Measurements from ENCODE around the gene MYO1E. TPM values are rescaled to one million over a fixed set of nuclear protein-coding genes. Genes with fewer than 3 reads are reported as not detected.

The MYO1E gene
- total RNA-seq, 4 donors from 2014 or later, result 131 to 388 (median 345) TPM

DNA sequence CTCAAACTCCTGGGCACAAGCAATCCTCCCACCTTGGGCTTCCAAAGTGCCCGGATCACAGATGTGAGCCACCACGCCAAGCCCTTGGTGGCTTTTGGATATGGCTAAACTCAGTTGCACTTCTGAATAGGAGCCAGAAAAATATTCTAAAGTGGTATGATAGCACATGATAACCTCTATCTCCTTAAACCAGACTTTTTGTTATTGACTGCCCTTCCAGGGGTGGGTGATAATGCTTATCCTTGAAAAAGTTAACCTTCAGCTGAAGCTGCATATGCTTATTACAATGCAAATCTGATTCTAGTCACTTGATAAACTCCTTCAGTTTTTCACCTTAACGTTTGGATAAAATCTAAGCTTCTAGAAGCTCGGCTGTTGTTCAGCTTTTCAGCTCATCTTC, 261.4 kb downstream of the MYO1E start:
- no peaks in the 10 kb centered on the region for H3K36me3 ChIP-seq
- intact Hi-C loops (cut with DNase I; ENCODE audit: low total_unique reads) (no loop called here), in situ Hi-C loops (cut with MboI; ENCODE audit: low pct_ligation_motif_present in 1 of 4, low pct_unique_long_range_greater_than_20kb in 1 of 4, low sequenced_read_pairs in 3 of 4) (no loop called here)
- H3K4me3 ChIP-seq, result no peak overlapping the region
- DNase-seq, result no peak
- H3K27me3 ChIP-seq, result no peaks in the 10 kb centered on the region
- WGBS, 2 donors (ENCODE audit: low coverage in 1 of 2), result 78 to 90% methylated on average over 2 to 4 of the region's 4 CpGs
- TF ChIP-seq CTCF (IDR thresholded peaks at IDR 0.05), result no peak
- H3K9me3 ChIP-seq, result no peaks in the 10 kb centered on the region
- peaks cover 0 to 4% (median 0%) of the 10 kb centered on the region in 4 donors for H3K4me1 ChIP-seq
- H3K27ac ChIP-seq, result no peak overlapping the region

DNA sequence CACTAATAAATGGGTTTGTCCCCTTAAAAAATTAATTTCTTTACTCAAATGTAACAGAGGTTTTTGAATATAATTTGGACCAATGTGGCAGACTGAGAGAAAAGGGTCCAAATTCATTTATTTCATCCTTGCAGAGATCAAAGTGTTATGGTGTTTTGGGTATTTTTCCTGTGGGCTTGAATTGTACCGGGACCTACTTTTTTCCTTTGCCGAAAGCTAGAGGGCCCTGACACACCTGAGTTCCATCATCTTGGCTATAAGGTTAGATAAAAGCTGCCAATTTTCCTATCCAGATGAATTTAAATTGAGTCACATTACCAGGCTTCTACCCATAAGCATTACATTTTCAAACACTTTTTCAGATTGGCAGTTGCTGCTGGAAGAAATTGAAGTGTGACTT, 266.8 kb downstream of the MYO1E start:
- in situ Hi-C loops (cut with MboI; ENCODE audit: low pct_ligation_motif_present in 1 of 4, low pct_unique_long_range_greater_than_20kb in 1 of 4, low sequenced_read_pairs in 3 of 4), result loop anchor here in 1 of 4 donors (10.0 kb wide), 1 partner anchor 121 kb away; the partner anchor contains the start of gene RNF111
- intact Hi-C loops (cut with DNase I; ENCODE audit: low total_unique reads), result no loop called here
- 21% methylated on average over 2 of the region's 2 CpGs; no CpG with 5 or more reads in 1 of the 2 donors for WGBS, 2 donors (ENCODE audit: low coverage in 1 of 2)

DNA sequence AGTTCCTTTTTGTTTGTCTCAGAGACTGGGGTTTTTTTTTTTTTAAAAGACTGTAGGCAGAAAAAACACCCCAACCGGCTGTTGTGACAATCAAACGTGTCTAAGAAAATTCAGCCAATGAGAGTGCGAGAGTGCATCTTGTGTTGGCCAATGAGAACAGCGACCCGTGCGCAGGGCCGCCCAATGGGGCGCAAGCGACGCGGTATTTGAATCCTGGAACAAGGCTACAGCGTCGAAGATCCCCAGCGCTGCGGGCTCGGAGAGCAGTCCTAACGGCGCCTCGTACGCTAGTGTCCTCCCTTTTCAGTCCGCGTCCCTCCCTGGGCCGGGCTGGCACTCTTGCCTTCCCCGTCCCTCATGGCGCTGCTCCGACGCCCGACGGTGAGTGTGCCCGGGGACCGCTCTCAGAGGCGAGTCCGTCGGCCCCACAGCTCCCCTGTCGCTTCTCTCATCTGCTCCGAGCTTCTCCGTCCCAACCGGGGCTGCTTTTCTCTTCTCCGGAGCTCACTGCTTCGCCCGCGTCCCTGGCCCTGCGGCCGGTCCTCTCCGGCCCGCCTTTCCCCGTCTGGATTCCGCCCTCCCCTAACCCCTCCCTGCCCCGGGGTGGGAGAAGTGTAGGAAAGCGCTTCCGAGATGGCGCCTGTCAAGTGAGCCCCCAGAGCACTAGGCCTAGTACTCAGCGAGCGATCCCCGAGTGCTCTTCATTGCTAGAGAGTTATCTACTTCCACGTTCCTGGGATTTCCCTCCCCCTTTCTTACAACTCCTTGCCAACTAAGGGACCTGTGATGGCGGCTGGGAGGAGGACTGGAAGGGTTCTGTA, 267.5 kb downstream of the MYO1E start, which contains the start of gene CCNB2:
CCNB2 (plus strand) TSS at position 235 of the 821 bp plus-strand sequence; CDS start at position 358, 123 bp downstream.
- H3K4me3 ChIP-seq, result peak within 1 kb of the TSS; percentile 48 to 74 (median 64)
- H3K27me3 ChIP-seq, result no peaks in the 10 kb centered on the region
- TF ChIP-seq CTCF (IDR thresholded peaks at IDR 0.05) (no peak), POLR2AphosphoS5 (IDR thresholded peaks at IDR 0.05) (peak in 1 of 3 donors; percentile 36)
- H3K9me3 ChIP-seq, result no peaks in the 10 kb centered on the region
- intact Hi-C loops (cut with DNase I; ENCODE audit: low total_unique reads), result no loop called here
- peak within 1 kb of the TSS; percentile 36 to 75 (median 65) for H3K27ac ChIP-seq
- 0 to 2% methylated on average over 7 to 57 of the region's 57 CpGs for WGBS, 2 donors (ENCODE audit: low coverage in 1 of 2)
- in situ Hi-C loops (cut with MboI; ENCODE audit: low pct_ligation_motif_present in 1 of 4, low pct_unique_long_range_greater_than_20kb in 1 of 4, low sequenced_read_pairs in 3 of 4), result loop anchor here in 1 of 4 donors (10.0 kb wide), 1 partner anchor 120 kb away; the partner anchor contains the start of gene RNF111
- H3K4me1 ChIP-seq, result peaks cover 0 to 20% (median 0%) of the 10 kb centered on the region in 4 donors
- H3K36me3 ChIP-seq, result no peaks in the 10 kb centered on the region
- DNase-seq, result peak; percentile 86

More for the DNA sequence above, 266.8 kb downstream of the MYO1E start:
- Histone ChIP-seq H3K4me3 (peak overlapping the region in 3 of 4 donors; percentile 57 to 74 (median 70)), H3K4me1 (peaks cover 0 to 20% (median 0%) of the 10 kb centered on the region in 4 donors), H3K36me3 (no peaks in the 10 kb centered on the region), H3K27ac (peak overlapping the region in 3 of 4 donors; percentile 56 to 75 (median 74)), H3K9me3 (no peaks in the 10 kb centered on the region), H3K27me3 (no peaks in the 10 kb centered on the region)
- TF ChIP-seq POLR2AphosphoS5 (IDR thresholded peaks at IDR 0.05) (no peak), POLR2A (IDR thresholded peaks at IDR 0.05) (no peak), CTCF (IDR thresholded peaks at IDR 0.05) (peak in 4 of 5 experiments; percentile 16 to 34 (median 21))
- DNase-seq, result no peak

DNA sequence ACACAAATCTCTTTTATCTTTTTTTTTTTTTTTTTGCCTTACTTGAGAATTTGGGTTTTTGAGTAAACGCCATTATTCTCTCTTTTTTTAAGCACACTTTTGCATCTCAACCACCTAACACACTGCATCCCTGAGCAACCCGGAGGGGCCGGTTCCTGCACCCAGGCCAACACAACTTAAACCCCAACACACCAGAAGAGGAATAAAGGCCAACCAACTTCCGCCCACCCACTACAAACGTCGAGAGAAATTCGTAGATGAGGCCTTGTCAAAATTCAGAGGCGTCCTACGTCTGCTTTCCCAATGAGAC, 268.1 kb downstream of the MYO1E start:
- H3K27ac ChIP-seq, result peak overlapping the region; percentile 36 to 75 (median 65)
- no peaks in the 10 kb centered on the region for H3K9me3 ChIP-seq
- H3K27me3 ChIP-seq, result no peaks in the 10 kb centered on the region
- H3K4me1 ChIP-seq, result peaks cover 0 to 20% (median 0%) of the 10 kb centered on the region in 4 donors
- in situ Hi-C loops (cut with MboI; ENCODE audit: low pct_ligation_motif_present in 1 of 4, low pct_unique_long_range_greater_than_20kb in 1 of 4, low sequenced_read_pairs in 3 of 4) (loop anchor here in 1 of 4 donors (10.0 kb wide), 1 partner anchor 120 kb away; the partner anchor contains the start of gene RNF111), intact Hi-C loops (cut with DNase I; ENCODE audit: low total_unique reads) (no loop called here)
- peak; percentile 13 for DNase-seq
- WGBS, 2 donors (ENCODE audit: low coverage in 1 of 2), result 0 to 1% methylated on average over 8 to 9 of the region's 9 CpGs
- no peaks in the 10 kb centered on the region for H3K36me3 ChIP-seq
- peak overlapping the region; percentile 19 to 74 (median 64) for H3K4me3 ChIP-seq
- no peak for TF ChIP-seq POLR2A (IDR thresholded peaks at IDR 0.05)
- no peak for TF ChIP-seq CTCF (IDR thresholded peaks at IDR 0.05)
- TF ChIP-seq POLR2AphosphoS5 (IDR thresholded peaks at IDR 0.05), result no peak
- no peak for TF ChIP-seq EP300 (IDR thresholded peaks at IDR 0.05; ENCODE audit: low read depth)

All from transverse colon (tissue), 4 donors.